ENCODE results near the gene CDH23.

CDH23 gene

GRCh38 chr10:71645185-71645584 is 248.5 kb downstream of the CDH23 start:
- H3K4me3 ChIP-seq (ENCODE audit: low read depth, low read length): no peak overlapping the region
- no peak for TF ChIP-seq CTCF (conservative IDR thresholded peaks at IDR 0.05; ENCODE audit: low read depth, low read length)
- no peak for DNase-seq (ENCODE audit: low read depth)

GRCh38 chr10:71646037-71646436 is 249.3 kb downstream of the CDH23 start:
- no peak overlapping the region for H3K4me3 ChIP-seq (ENCODE audit: low read depth, low read length)
- no peak for DNase-seq (ENCODE audit: low read depth)
- no peak for TF ChIP-seq CTCF (conservative IDR thresholded peaks at IDR 0.05; ENCODE audit: low read depth, low read length)

GRCh38 chr10:71646592-71647292 is 250.0 kb downstream of the CDH23 start:
- no peak overlapping the region for H3K4me3 ChIP-seq (ENCODE audit: low read depth, low read length)
- DNase-seq (ENCODE audit: low read depth): no peak
- TF ChIP-seq CTCF (conservative IDR thresholded peaks at IDR 0.05; ENCODE audit: low read depth, low read length): no peak

GRCh38 chr10:71647526-71648253 is 251.0 kb downstream of the CDH23 start:
- H3K4me3 ChIP-seq (ENCODE audit: low read depth, low read length): no peak overlapping the region
- peak; percentile 53 for TF ChIP-seq CTCF (conservative IDR thresholded peaks at IDR 0.05; ENCODE audit: low read depth, low read length)
- no peak for DNase-seq (ENCODE audit: low read depth)

- H3K4me3 ChIP-seq (ENCODE audit: low read depth, low read length): no peak overlapping the region
- no peak for TF ChIP-seq CTCF (conservative IDR thresholded peaks at IDR 0.05; ENCODE audit: low read depth, low read length)
Measured at GRCh38 chr10:71648254-71648932, 251.7 kb downstream of the CDH23 start.

GRCh38 chr10:71648933-71649320 is 252.2 kb downstream of the CDH23 start:
- DNase-seq (ENCODE audit: low read depth): no peak
- TF ChIP-seq CTCF (conservative IDR thresholded peaks at IDR 0.05; ENCODE audit: low read depth, low read length): no peak
- H3K4me3 ChIP-seq (ENCODE audit: low read depth, low read length): no peak overlapping the region

More at GRCh38 chr10:71648254-71648932, 251.7 kb downstream of the CDH23 start:
- DNase-seq (ENCODE audit: low read depth): no peak

All from choroid plexus epithelial cell (primary cell).